ENCODE data around the gene ETV2. TPM values are rescaled to one million over a fixed set of nuclear protein-coding genes. Genes with fewer than 3 reads are reported as not detected.

ETV2 gene
- total and polyA plus RNA-seq, 2 experiments from 2014 or later, result 0.93 TPM; not detected in 1

DNA sequence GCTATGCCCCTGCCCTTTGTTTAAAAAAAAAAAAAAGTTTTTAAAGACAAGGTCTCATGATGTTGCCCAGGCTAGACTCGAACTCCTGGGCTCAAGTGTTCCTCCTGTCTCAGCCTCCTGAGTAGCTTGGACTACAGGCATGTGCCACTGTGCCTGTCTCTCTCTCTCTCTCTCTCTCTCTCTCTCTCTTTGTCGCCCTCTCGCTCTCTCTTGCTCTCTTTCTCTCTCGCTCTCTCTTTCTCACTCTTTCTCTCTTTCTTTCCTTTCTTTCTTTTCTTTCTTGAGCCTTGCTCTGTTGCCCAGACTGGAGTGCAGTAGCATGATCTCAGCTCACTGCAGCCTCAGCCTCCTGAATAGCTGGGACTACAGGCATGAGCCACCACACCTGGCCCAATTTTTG, 14.1 kb downstream of the ETV2 start:
- WGBS, 2 experiments (ENCODE audit: low coverage in 1 of 2, low lambda C conversion rate in 2 of 2, missing lambda C conversion rate in 2 of 2), result 91 to 97% methylated on average over 4 of the region's 4 CpGs

DNA sequence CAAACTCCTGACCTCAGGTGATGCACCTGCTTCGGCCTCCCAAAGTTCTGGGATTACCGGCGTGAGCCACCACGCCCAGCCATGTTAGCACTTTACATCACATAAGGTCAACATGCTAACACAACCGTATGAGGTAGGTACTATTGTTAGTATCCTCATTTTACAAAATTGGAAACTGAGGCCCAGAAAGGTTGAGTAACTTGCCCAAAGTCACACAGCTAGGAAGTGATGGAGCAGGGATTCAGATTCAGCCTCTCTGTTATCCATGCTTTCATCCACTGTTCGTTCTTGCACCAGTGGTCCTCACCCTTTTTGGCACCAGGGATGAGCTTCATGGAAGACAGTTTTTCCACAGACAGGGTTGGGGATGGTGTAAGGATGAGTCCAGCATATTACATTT, 15.2 kb downstream of the ETV2 start:
- Histone ChIP-seq H3K79me2 (ENCODE audit: insufficient read depth) (peaks cover 11% of the 10 kb centered on the region; the same call in 1 of the 2 replicates), H3K4me3 (no peak overlapping the region), H3K27me3 (replicated peaks; ENCODE audit: insufficient read depth) (no peaks in the 10 kb centered on the region), H3F3A (ENCODE audit: insufficient read depth) (peaks cover 16% of the 10 kb centered on the region), H3K4me1 (ENCODE audit: insufficient read depth) (no peaks in the 10 kb centered on the region), H3K36me3 (ENCODE audit: low read depth) (peaks cover 27% of the 10 kb centered on the region; the same call in 1 of the 2 replicates), H3K27ac (no peak overlapping the region), H3K9me3 (ENCODE audit: low read depth) (no peaks in the 10 kb centered on the region), H3K9ac (no peak overlapping the region), H4K20me1 (ENCODE audit: insufficient read depth) (no peaks in the 10 kb centered on the region), H3K9me2 (ENCODE audit: insufficient read depth) (no peaks in the 10 kb centered on the region), H3K4me2 (ENCODE audit: unreplicated experiment) (no peak overlapping the region), H2AFZ (no peak overlapping the region)
- DNase-seq, result no peak
- in situ Hi-C loops (cut with MboI), result no loop called here
- TF ChIP-seq EZH2phosphoT487 (IDR thresholded peaks at IDR 0.05; ENCODE audit: insufficient read depth, low read depth), result no peak
- 84 to 88% methylated on average over 6 of the region's 6 CpGs for WGBS, 2 experiments (ENCODE audit: low coverage in 1 of 2, low lambda C conversion rate in 2 of 2, missing lambda C conversion rate in 2 of 2)

More for the DNA sequence above, 14.1 kb downstream of the ETV2 start:
- H3K79me2 ChIP-seq (ENCODE audit: insufficient read depth), result peaks cover 22% of the 10 kb centered on the region
- no peak overlapping the region for H2AFZ ChIP-seq
- H3K36me3 ChIP-seq (ENCODE audit: low read depth), result peaks cover 27% of the 10 kb centered on the region; the same call in 1 of the 2 replicates
- no peak for DNase-seq
- H3K9me3 ChIP-seq (ENCODE audit: low read depth), result no peaks in the 10 kb centered on the region
- in situ Hi-C loops (cut with MboI), result no loop called here
- H3K9ac ChIP-seq, result no peak overlapping the region
- H3K4me1 ChIP-seq (ENCODE audit: insufficient read depth), result no peaks in the 10 kb centered on the region
- no peaks in the 10 kb centered on the region for H4K20me1 ChIP-seq (ENCODE audit: insufficient read depth)
- no peak for TF ChIP-seq EZH2 (IDR thresholded peaks at IDR 0.05; ENCODE audit: insufficient read depth, poor library complexity, severe bottlenecking)
- no peak for TF ChIP-seq EZH2phosphoT487 (IDR thresholded peaks at IDR 0.05; ENCODE audit: insufficient read depth, low read depth)
- no peak overlapping the region for H3K4me3 ChIP-seq
- H3F3A ChIP-seq (ENCODE audit: insufficient read depth), result peaks cover 7% of the 10 kb centered on the region; the same call in 1 of the 2 replicates
- no peaks in the 10 kb centered on the region for H3K27me3 ChIP-seq (replicated peaks; ENCODE audit: insufficient read depth)
- H3K27ac ChIP-seq, result no peak overlapping the region
- H3K4me2 ChIP-seq (ENCODE audit: unreplicated experiment), result no peak overlapping the region
- no peaks in the 10 kb centered on the region for H3K9me2 ChIP-seq (ENCODE audit: insufficient read depth)

DNA sequence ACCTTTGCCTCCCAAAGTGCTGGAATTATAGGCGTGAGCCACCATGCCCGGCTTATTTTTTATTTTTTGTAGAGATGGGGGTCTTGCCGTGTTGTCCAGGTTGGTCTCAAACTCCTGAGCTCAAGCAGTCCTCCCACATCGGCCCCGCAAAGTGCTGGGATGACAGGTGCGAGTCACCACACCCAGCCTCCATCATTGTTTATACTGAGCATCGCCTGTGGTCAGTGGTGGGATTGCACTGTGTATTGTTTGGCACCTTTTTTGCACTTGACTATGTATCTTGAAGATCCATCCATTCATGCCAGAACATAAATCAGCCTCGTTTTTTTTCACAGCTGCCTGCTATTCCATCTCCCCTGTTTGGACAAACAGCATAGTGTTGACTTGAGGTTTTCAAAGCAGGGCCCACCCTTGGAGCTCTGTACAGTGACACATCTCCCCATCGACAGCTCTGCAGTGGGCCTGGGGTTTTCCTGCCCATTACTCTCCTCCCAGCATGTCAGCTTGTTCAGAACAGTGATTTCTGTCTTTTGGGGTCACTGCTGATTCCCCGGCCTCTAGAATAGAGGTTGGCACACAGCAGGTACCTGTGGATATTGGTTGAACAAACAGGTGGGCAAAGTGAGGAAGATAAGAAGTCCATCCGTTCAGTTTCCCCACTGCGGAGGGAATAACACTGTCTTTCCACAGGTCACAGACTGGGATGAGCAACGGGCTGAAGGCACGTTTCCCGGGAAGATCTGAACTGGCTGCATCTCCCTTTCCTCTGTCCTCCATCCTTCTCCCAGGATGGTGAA, 16.6 kb downstream of the ETV2 start:
- WGBS, 2 experiments (ENCODE audit: low coverage in 1 of 2, low lambda C conversion rate in 2 of 2, missing lambda C conversion rate in 2 of 2), result 91 to 92% methylated on average over 15 of the region's 15 CpGs
- in situ Hi-C loops (cut with MboI), result no loop called here
- peak; percentile 15 for DNase-seq

DNA sequence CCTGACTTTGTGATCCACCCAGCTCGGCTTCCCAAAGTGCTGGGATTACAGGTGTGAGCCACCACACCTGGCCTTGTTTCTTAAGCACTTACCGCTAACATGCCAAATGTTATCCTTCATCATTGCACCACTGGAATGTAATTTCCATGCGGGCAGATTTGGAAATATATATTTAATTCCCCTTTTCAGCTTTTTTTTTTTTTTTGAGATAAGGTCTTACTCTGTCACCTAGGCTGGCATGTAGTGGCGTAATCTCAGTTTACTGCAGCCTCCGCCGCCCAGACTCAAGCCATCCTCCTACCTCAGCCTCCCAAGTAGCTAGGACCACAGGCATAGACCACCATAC, 20.4 kb downstream of the ETV2 start:
- H3K27ac ChIP-seq, result no peak overlapping the region
- H2AFZ ChIP-seq, result no peak overlapping the region
- no peak overlapping the region for H3K4me3 ChIP-seq
- no peaks in the 10 kb centered on the region for H3K9me2 ChIP-seq (ENCODE audit: insufficient read depth)
- H3K4me1 ChIP-seq (ENCODE audit: insufficient read depth), result no peaks in the 10 kb centered on the region
- 98 to 99% methylated on average over 6 of the region's 6 CpGs for WGBS, 2 experiments (ENCODE audit: low coverage in 1 of 2, low lambda C conversion rate in 2 of 2, missing lambda C conversion rate in 2 of 2)
- no peaks in the 10 kb centered on the region for H3K79me2 ChIP-seq (ENCODE audit: insufficient read depth)
- H4K20me1 ChIP-seq (ENCODE audit: insufficient read depth), result no peaks in the 10 kb centered on the region
- H3K36me3 ChIP-seq (ENCODE audit: low read depth), result peaks cover 8% of the 10 kb centered on the region; the same call in 1 of the 2 replicates
- H3K9me3 ChIP-seq (ENCODE audit: low read depth), result no peaks in the 10 kb centered on the region
- DNase-seq, result no peak
- in situ Hi-C loops (cut with MboI), result no loop called here
- H3K27me3 ChIP-seq (replicated peaks; ENCODE audit: insufficient read depth), result no peaks in the 10 kb centered on the region
- H3K9ac ChIP-seq, result no peak overlapping the region
- H3F3A ChIP-seq (ENCODE audit: insufficient read depth), result peaks cover 16% of the 10 kb centered on the region
- H3K4me2 ChIP-seq (ENCODE audit: unreplicated experiment), result no peak overlapping the region
- TF ChIP-seq EZH2phosphoT487 (IDR thresholded peaks at IDR 0.05; ENCODE audit: insufficient read depth, low read depth), result no peak
- TF ChIP-seq EZH2 (IDR thresholded peaks at IDR 0.05; ENCODE audit: insufficient read depth, poor library complexity, severe bottlenecking), result no peak

More for the DNA sequence above, 16.6 kb downstream of the ETV2 start:
- Histone ChIP-seq H4K20me1 (ENCODE audit: insufficient read depth) (no peaks in the 10 kb centered on the region), H3K27me3 (replicated peaks; ENCODE audit: insufficient read depth) (no peaks in the 10 kb centered on the region), H3K4me2 (ENCODE audit: unreplicated experiment) (no peak overlapping the region), H3K27ac (no peak overlapping the region), H3K9me2 (ENCODE audit: insufficient read depth) (no peaks in the 10 kb centered on the region), H3K4me3 (no peak overlapping the region), H2AFZ (no peak overlapping the region), H3F3A (ENCODE audit: insufficient read depth) (peaks cover 16% of the 10 kb centered on the region), H3K9ac (no peak overlapping the region), H3K4me1 (ENCODE audit: insufficient read depth) (no peaks in the 10 kb centered on the region), H3K79me2 (ENCODE audit: insufficient read depth) (peaks cover 3% of the 10 kb centered on the region; the same call in 1 of the 2 replicates), H3K36me3 (ENCODE audit: low read depth) (peaks cover 27% of the 10 kb centered on the region; the same call in 1 of the 2 replicates), H3K9me3 (ENCODE audit: low read depth) (no peaks in the 10 kb centered on the region)
- TF ChIP-seq EZH2 (IDR thresholded peaks at IDR 0.05; ENCODE audit: insufficient read depth, poor library complexity, severe bottlenecking), result no peak
- no peak for TF ChIP-seq EZH2phosphoT487 (IDR thresholded peaks at IDR 0.05; ENCODE audit: insufficient read depth, low read depth)

Data from GM23248 (cell line).